ENCODE data around the gene IL7R. TPM values are rescaled to one million over a fixed set of nuclear protein-coding genes. Genes with fewer than 3 reads are reported as not detected.

Gene IL7R, protein sequence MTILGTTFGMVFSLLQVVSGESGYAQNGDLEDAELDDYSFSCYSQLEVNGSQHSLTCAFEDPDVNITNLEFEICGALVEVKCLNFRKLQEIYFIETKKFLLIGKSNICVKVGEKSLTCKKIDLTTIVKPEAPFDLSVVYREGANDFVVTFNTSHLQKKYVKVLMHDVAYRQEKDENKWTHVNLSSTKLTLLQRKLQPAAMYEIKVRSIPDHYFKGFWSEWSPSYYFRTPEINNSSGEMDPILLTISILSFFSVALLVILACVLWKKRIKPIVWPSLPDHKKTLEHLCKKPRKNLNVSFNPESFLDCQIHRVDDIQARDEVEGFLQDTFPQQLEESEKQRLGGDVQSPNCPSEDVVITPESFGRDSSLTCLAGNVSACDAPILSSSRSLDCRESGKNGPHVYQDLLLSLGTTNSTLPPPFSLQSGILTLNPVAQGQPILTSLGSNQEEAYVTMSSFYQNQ
- total RNA-seq = 3.6 and 4.3 TPM in 2 replicates

GRCh38 chr5:35856765-35857351, at the start of gene IL7R:
Gene IL7R (plus strand): TSS chr5:35856891. CDS start chr5:35856978, 87 bp downstream.

Small RNAs within 50 kb of the gene (small RNA-seq; reads per million reads assigned to genes)
- gene AC112204.1 = not detected

Other genes with a start within 250 kb of the IL7R start
- 0.98 and 1.3 TPM in 2 replicates for gene SPEF2, start 239.0 kb upstream of the IL7R start, total RNA-seq
- not detected in 2 replicates for gene CAPSL, start 81.7 kb downstream of the IL7R start, total RNA-seq
- not detected in 2 replicates for gene UGT3A1, start 134.5 kb downstream of the IL7R start, total RNA-seq
- not detected in 2 replicates for gene UGT3A2, start 210.0 kb downstream of the IL7R start, total RNA-seq

Data from vein endothelial cell (primary cell).